PC-9 (cell line): ENCODE measurements around the gene FOXP1.

Experiments used
- CTCF ChIP-seq: fragments of 200-600 bp; sonication (generic); conservative IDR thresholded peaks from 2 replicates; pipeline ENCODE4 v1.6.1; 2017; ENCODE audit warnings: mixed run types, antibody characterized with exemption, mild to moderate bottlenecking, moderate library complexity
- EZH2 ChIP-seq: fragments of 200-600 bp; sonication (generic); IDR thresholded peaks from 2 replicates; pipeline ENCODE4 v1.8.0; 2017; ENCODE audit warnings: antibody characterized with exemption, low read depth

DNA sequence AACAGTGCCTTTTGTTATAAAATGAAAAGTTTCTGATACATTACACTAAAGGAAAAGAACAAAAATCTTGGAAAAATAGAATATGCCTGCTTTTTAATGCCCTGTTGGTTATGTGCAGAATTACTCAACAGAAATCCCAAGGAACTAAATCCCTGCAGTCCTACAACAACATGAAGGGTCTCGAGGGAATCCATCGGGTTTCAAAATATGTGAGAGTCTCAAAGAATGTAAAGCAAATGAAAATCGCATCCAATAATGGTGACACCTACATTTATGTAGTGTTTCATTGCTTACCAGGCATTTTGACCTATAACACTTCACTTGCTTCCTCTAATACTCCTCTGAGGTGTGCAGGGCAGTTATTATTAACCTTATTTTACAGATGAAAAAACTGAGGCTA is 411.3 kb downstream of the FOXP1 start:
- TF ChIP-seq CTCF (no peak), EZH2 (no peak)
